OCI-LY7 (cell line): ENCODE results near the gene PLEKHJ1. TPM values are rescaled to one million over a fixed set of nuclear protein-coding genes. Genes with fewer than 3 reads are reported as not detected.

Experiments
- BruUV-seq: library from RNA; stranded (reverse); fragments of 400-500 nt; replicated peaks from 2 replicates; lab custom pipeline; 2021; lab: Mats Ljungman, UMichigan
- CTCF ChIA-PET: fragments of 300-600 bp; sonication (Branson Sonifier 250); formaldehyde crosslinking; loops from one replicate; lab custom pipeline; 2022; ENCODE audit warnings: antibody characterized with exemption; ENCODE audit not compliant: unreplicated experiment; lab: Charles Lee
- POLR2A ChIA-PET: fragments of 300-600 bp; sonication (Branson Sonifier 250); formaldehyde crosslinking; loops from one replicate; lab custom pipeline; 2022; ENCODE audit warnings: antibody characterized with exemption; lab: Charles Lee
- DNase-seq: peaks from one replicate; pipeline ENCODE4 v3.0.0-alpha.2; 2015; ENCODE audit warnings: low spot score
- H2AFZ ChIP-seq: fragments of 200-600 bp; sonication (generic), shearing (Covaris generic); 2 replicates; pipeline ENCODE4 v1.6.1; 2014; ENCODE audit warnings: mild to moderate bottlenecking, antibody characterized with exemption, low read length, moderate library complexity
- H3K27ac ChIP-seq: fragments of 200-600 bp; sonication (generic); 2 replicates; pipeline ENCODE4 v1.5.1; 2014; ENCODE audit warnings: mixed run types, low read depth, mild to moderate bottlenecking, moderate library complexity, low read length, inconsistent platforms; ENCODE audit not compliant: poor library complexity, severe bottlenecking
- H3K36me3 ChIP-seq: fragments of 200-600 bp; sonication (generic); 2 replicates; pipeline ENCODE4 v1.6.1; 2014; ENCODE audit warnings: mild to moderate bottlenecking, antibody characterized with exemption, low read length, moderate library complexity, mixed read lengths; ENCODE audit not compliant: insufficient read depth
- H3K4me1 ChIP-seq: fragments of 200-600 bp; sonication (generic); 2 replicates; pipeline ENCODE4 v1.5.1; 2014; ENCODE audit warnings: mild to moderate bottlenecking, low read length; ENCODE audit not compliant: insufficient read depth, poor library complexity, severe bottlenecking
- H3K4me2 ChIP-seq: fragments of 200-600 bp; sonication (generic); 2 replicates; pipeline ENCODE4 v1.6.1; 2014; ENCODE audit warnings: mild to moderate bottlenecking, low read length
- H3K4me3 ChIP-seq: fragments of 200-600 bp; sonication (generic); 2 replicates; pipeline ENCODE4 v1.5.1; 2014; ENCODE audit warnings: mild to moderate bottlenecking, low read depth, low read length; ENCODE audit not compliant: poor library complexity, severe bottlenecking
- H3K79me2 ChIP-seq: fragments of 200-600 bp; sonication (generic); 2 replicates; pipeline ENCODE4 v1.6.1; 2016; ENCODE audit warnings: low read depth, mild to moderate bottlenecking, low read length, moderate library complexity, mixed read lengths; ENCODE audit not compliant: insufficient read depth
- H3K9me2 ChIP-seq: fragments of 200-600 bp; sonication (generic); 2 replicates; pipeline ENCODE4 v1.6.1; 2016; ENCODE audit warnings: mild to moderate bottlenecking, low read length, mixed read lengths; ENCODE audit not compliant: insufficient read depth
- H3K9me3 ChIP-seq: fragments of 200-600 bp; sonication (generic); 2 replicates; pipeline ENCODE4 v1.6.1; 2014; ENCODE audit warnings: mild to moderate bottlenecking, mixed run types, low read length, mixed read lengths
- H4K20me1 ChIP-seq: fragments of 200-600 bp; sonication (generic); 2 replicates; pipeline ENCODE4 v1.6.1; 2014; ENCODE audit warnings: mild to moderate bottlenecking, antibody characterized with exemption, low read length, moderate library complexity, mixed read lengths; ENCODE audit not compliant: insufficient read depth
- CTCF ChIP-seq: fragments of 200-600 bp; sonication (generic); conservative IDR thresholded peaks from 2 replicates; pipeline ENCODE4 v1.5.1; 2014; ENCODE audit warnings: mild to moderate bottlenecking, antibody characterized with exemption, low read length, moderate library complexity, mixed read lengths
- EZH2phosphoT487 ChIP-seq: fragments of 200-600 bp; sonication (generic); IDR thresholded peaks from 2 replicates; pipeline ENCODE4 v1.6.1; 2018; ENCODE audit warnings: low read depth, borderline replicate concordance, mild to moderate bottlenecking, mixed run types, antibody characterized with exemption, low read length, moderate library complexity, mixed read lengths
- intact Hi-C: fragments of 100-400 bp; cut with micrococcal nuclease; formaldehyde crosslinking; loops from one replicate; pipeline ENCODE4 v1.10.0; 2022; ENCODE audit not compliant: unreplicated experiment
- total RNA-seq, 2 experiments: library from RNA; depleted of rRNA in 1 of 2; stranded (reverse); fragments of >200 nt in 1 of 2; shearing (Covaris generic) in 1 of 2; gene quantifications; 2 replicates each; pipeline ENCODE4 v1.2.3, GENCODE V29; 2014 to 2022

Gene PLEKHJ1
- total RNA-seq, 2 experiments from 2014 or later = 129 to 205 TPM

- Histone ChIP-seq H3K27ac (no peak overlapping the region), H3K9me2 (no peaks in the 10 kb centered on the region), H3K4me2 (no peak overlapping the region), H3K9me3 (no peaks in the 10 kb centered on the region), H3K36me3 (peaks cover 30% of the 10 kb centered on the region), H2AFZ (no peak overlapping the region), H4K20me1 (no peaks in the 10 kb centered on the region), H3K4me3 (no peak overlapping the region), H3K4me1 (peaks cover 25% of the 10 kb centered on the region), H3K79me2 (no peaks in the 10 kb centered on the region)
- intact Hi-C loops = no loop called here
- POLR2A ChIA-PET = no interaction called here
- no peak for TF ChIP-seq CTCF
- no peak for TF ChIP-seq EZH2phosphoT487
- CTCF ChIA-PET = no interaction called here
- BruUV-seq = no TSS peak
- no peak for DNase-seq
Observed at GRCh38 chr19:2251106-2252054, 15.3 kb upstream of the PLEKHJ1 start.

- no TSS peak for BruUV-seq
- no peaks in the 10 kb centered on the region for H4K20me1 ChIP-seq
- TF ChIP-seq EZH2phosphoT487 = no peak
- no peak for TF ChIP-seq CTCF
- no peak overlapping the region for H3K4me3 ChIP-seq
- ChIA-PET CTCF (no interaction called here), POLR2A (no interaction called here)
- H3K4me1 ChIP-seq = peaks cover 19% of the 10 kb centered on the region
- H3K79me2 ChIP-seq = no peaks in the 10 kb centered on the region
- no peaks in the 10 kb centered on the region for H3K9me3 ChIP-seq
- no peak overlapping the region for H2AFZ ChIP-seq
- intact Hi-C loops = no loop called here
- no peak for DNase-seq
- no peak overlapping the region for H3K27ac ChIP-seq
- no peaks in the 10 kb centered on the region for H3K9me2 ChIP-seq
- peaks cover 37% of the 10 kb centered on the region for H3K36me3 ChIP-seq
- no peak overlapping the region for H3K4me2 ChIP-seq
Observed at GRCh38 chr19:2250766-2251105, 14.6 kb upstream of the PLEKHJ1 start.
